Measurements from ENCODE around the gene FER. TPM values are rescaled to one million over a fixed set of nuclear protein-coding genes. Genes with fewer than 3 reads are reported as not detected.

The FER gene
- total RNA-seq, 1 donor from 2014 or later: 30.7 TPM

DNA sequence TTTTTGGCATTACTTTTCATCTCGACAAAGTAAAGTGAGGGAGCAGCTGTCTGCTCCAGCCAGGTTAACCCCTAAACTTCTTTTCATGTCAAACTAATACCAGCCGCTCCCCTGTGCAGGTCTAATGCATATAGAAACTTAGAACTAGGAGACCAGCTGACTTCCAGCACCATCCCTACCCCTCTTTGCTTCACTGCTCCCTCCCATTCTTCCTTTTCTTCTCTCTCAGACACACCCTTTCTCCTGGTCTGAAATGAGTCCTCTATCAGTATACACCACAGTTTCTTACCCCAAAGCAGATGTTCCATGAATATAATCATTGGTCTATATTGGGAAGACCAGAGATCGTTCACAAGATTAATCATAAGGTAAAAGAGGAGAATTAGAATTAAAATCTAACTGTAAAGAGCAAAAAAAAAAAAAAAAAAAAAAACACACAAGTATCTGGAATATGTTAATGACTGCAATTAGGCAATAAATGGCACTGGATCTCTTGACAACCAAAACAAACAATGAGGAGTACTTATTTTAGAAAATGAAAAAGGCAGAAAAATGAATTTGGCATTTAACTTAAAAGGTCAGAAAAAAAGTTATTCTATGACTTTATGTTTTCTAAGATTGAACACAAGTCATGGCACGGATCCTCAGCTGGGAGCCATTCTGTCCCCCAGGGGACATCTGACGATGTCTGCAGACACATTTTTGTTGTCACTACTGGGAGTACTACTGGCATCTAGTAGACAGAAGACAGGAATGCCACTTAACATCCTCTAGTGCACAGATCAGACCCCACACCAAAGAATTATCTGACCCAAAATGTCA lies 452.3 kb downstream of the FER start:
- Mint-ChIP-seq H3K4me1 (ENCODE audit: unreplicated experiment) (no peaks in the 10 kb centered on the region), H3K9me3 (ENCODE audit: unreplicated experiment) (no peaks in the 10 kb centered on the region), H3K27me3 (ENCODE audit: unreplicated experiment) (no peaks in the 10 kb centered on the region), H3K36me3 (ENCODE audit: low read depth, unreplicated experiment) (no peaks in the 10 kb centered on the region), H3K4me3 (ENCODE audit: unreplicated experiment) (no peak overlapping the region), H3K27ac (ENCODE audit: unreplicated experiment) (no peak overlapping the region)
- no peak for DNase-seq (ENCODE audit: low spot score)
- TF ChIP-seq, protein P1, sequence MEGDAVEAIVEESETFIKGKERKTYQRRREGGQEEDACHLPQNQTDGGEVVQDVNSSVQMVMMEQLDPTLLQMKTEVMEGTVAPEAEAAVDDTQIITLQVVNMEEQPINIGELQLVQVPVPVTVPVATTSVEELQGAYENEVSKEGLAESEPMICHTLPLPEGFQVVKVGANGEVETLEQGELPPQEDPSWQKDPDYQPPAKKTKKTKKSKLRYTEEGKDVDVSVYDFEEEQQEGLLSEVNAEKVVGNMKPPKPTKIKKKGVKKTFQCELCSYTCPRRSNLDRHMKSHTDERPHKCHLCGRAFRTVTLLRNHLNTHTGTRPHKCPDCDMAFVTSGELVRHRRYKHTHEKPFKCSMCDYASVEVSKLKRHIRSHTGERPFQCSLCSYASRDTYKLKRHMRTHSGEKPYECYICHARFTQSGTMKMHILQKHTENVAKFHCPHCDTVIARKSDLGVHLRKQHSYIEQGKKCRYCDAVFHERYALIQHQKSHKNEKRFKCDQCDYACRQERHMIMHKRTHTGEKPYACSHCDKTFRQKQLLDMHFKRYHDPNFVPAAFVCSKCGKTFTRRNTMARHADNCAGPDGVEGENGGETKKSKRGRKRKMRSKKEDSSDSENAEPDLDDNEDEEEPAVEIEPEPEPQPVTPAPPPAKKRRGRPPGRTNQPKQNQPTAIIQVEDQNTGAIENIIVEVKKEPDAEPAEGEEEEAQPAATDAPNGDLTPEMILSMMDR (IDR thresholded peaks at IDR 0.05; ENCODE audit: unreplicated experiment): no peak

DNA sequence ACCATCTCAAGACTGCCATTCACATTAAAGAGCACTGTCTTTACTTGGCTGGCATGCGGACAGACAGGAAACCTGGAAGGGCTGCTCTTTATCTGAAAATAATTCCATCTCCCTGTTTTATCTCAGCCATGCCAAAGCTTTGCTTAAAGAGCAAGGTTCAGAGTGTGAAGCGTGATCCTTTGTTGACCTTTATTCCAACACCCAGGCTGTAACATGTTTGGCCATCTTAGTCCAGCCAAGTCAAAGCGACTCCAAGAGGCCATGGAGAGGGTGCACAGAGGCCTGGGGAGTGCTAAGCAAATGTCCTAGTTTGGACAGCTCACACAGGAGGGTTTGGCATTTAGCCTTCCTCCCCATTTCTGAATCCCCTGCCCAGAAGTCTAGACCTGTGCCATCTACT lies 467.3 kb downstream of the FER start:
- no peak overlapping the region for H3K27ac Mint-ChIP-seq (ENCODE audit: unreplicated experiment)

DNA sequence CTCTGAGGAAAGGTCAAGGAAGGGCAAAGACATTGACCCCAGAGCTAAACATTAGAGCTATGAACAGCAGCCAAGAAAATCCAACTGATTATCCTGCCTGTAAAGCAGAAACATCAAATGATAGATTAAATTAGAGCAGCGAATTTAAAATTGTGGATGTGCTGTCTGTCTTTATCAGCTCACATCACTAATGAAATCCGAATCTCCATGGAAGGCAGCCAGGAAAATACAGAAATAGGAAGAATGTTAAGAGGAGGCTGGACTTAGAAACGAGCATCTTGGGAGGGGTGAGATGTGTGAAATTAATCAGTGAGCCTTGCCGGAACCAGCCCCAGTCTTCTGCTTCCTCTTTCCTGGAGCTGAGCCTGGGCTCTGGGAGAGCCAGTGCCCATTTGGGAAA lies 471.1 kb downstream of the FER start:
- Mint-ChIP-seq H3K9me3 (ENCODE audit: unreplicated experiment) (peaks cover 4% of the 10 kb centered on the region), H3K4me3 (ENCODE audit: unreplicated experiment) (no peak overlapping the region), H3K4me1 (ENCODE audit: unreplicated experiment) (no peaks in the 10 kb centered on the region), H3K27ac (ENCODE audit: unreplicated experiment) (no peak overlapping the region), H3K27me3 (ENCODE audit: unreplicated experiment) (no peaks in the 10 kb centered on the region), H3K36me3 (ENCODE audit: low read depth, unreplicated experiment) (peaks cover 8% of the 10 kb centered on the region)
- no peak for DNase-seq (ENCODE audit: low spot score)
- TF ChIP-seq, protein P1 (IDR thresholded peaks at IDR 0.05; ENCODE audit: unreplicated experiment): no peak

More for the DNA sequence above, 467.3 kb downstream of the FER start:
- Mint-ChIP-seq H3K4me3 (ENCODE audit: unreplicated experiment) (no peak overlapping the region), H3K9me3 (ENCODE audit: unreplicated experiment) (peaks cover 4% of the 10 kb centered on the region), H3K4me1 (ENCODE audit: unreplicated experiment) (no peaks in the 10 kb centered on the region), H3K27me3 (ENCODE audit: unreplicated experiment) (peaks cover 1% of the 10 kb centered on the region), H3K36me3 (ENCODE audit: low read depth, unreplicated experiment) (peaks cover 8% of the 10 kb centered on the region)
- TF ChIP-seq, protein P1 (IDR thresholded peaks at IDR 0.05; ENCODE audit: unreplicated experiment): no peak
- no peak for DNase-seq (ENCODE audit: low spot score)

DNA sequence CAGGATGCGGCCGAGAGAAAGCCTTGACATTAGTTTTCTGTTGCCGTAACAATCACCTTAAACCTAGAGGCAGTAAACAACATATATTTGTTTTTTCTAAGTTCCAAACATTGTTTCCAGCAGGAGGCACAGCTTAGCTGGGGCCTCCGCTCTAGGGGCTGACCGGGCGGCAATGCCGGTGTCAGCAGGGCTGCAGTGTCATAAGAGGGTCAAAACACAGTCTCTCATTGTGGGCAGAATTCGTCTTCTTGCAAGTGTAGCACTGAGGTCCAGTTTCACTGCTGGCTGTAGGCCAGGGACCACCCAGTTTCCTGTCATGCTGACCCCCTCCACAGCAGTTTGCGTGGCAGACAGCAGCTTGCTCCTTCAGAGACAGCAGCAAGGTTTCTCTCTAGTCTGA lies 475.8 kb downstream of the FER start:
- Mint-ChIP-seq H3K4me1 (ENCODE audit: unreplicated experiment) (no peaks in the 10 kb centered on the region), H3K27me3 (ENCODE audit: unreplicated experiment) (peaks cover 3% of the 10 kb centered on the region), H3K4me3 (ENCODE audit: unreplicated experiment) (no peak overlapping the region), H3K27ac (ENCODE audit: unreplicated experiment) (no peak overlapping the region), H3K36me3 (ENCODE audit: low read depth, unreplicated experiment) (peaks cover 6% of the 10 kb centered on the region), H3K9me3 (ENCODE audit: unreplicated experiment) (peaks cover 4% of the 10 kb centered on the region)
- no peak for DNase-seq (ENCODE audit: low spot score)
- TF ChIP-seq, protein P1 (IDR thresholded peaks at IDR 0.05; ENCODE audit: unreplicated experiment): no peak

DNA sequence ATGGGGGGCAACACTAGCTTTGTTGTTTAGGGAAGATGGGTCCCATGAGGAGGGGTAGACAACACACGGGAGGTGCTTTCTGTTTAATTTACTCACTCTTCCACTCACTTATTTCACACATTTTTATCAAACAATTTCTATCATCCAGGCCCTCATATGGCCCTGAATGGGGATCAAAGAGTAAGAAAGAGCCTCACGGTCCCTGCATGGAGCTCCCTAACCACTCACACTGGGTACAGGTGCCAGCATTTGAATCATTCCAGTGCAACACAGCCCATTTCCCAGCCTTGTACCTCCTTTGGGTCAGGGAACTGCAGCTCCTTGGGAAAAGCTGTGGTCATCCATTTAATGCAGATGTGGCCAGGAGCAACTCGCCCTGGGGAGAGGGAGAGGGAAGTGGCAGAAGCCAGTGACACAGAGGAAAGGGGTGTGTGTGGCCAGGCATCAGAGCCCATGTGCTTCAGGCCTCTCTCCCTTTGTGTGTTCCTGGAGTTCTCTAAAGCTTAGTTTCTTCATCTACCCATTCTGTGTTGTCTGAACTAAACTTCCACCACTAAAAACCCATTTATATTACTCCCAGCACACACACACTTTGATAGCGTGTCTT lies 476.7 kb downstream of the FER start:
- TF ChIP-seq, protein P1 (IDR thresholded peaks at IDR 0.05; ENCODE audit: unreplicated experiment): no peak
- DNase-seq (ENCODE audit: low spot score): no peak
- no peaks in the 10 kb centered on the region for H3K36me3 Mint-ChIP-seq (ENCODE audit: low read depth, unreplicated experiment)
- H3K4me3 Mint-ChIP-seq (ENCODE audit: unreplicated experiment): no peak overlapping the region
- H3K27me3 Mint-ChIP-seq (ENCODE audit: unreplicated experiment): peaks cover 3% of the 10 kb centered on the region
- no peaks in the 10 kb centered on the region for H3K9me3 Mint-ChIP-seq (ENCODE audit: unreplicated experiment)
- H3K4me1 Mint-ChIP-seq (ENCODE audit: unreplicated experiment): no peaks in the 10 kb centered on the region
- no peak overlapping the region for H3K27ac Mint-ChIP-seq (ENCODE audit: unreplicated experiment)
